Ammon's horn (tissue), 1 donor: Measurements from ENCODE around the gene SAMHD1.
"Not testable (repeated sequence)": the region's sequence is repeated elsewhere in the genome, so short reads cannot be mapped to it uniquely, and the experiment has no call there.

Experiments
- DNase-seq: peaks from one replicate; pipeline ENCODE4 v3.0.0-alpha.2; 2016; ENCODE audit warnings: low spot score

The SAMHD1 gene

DNA sequence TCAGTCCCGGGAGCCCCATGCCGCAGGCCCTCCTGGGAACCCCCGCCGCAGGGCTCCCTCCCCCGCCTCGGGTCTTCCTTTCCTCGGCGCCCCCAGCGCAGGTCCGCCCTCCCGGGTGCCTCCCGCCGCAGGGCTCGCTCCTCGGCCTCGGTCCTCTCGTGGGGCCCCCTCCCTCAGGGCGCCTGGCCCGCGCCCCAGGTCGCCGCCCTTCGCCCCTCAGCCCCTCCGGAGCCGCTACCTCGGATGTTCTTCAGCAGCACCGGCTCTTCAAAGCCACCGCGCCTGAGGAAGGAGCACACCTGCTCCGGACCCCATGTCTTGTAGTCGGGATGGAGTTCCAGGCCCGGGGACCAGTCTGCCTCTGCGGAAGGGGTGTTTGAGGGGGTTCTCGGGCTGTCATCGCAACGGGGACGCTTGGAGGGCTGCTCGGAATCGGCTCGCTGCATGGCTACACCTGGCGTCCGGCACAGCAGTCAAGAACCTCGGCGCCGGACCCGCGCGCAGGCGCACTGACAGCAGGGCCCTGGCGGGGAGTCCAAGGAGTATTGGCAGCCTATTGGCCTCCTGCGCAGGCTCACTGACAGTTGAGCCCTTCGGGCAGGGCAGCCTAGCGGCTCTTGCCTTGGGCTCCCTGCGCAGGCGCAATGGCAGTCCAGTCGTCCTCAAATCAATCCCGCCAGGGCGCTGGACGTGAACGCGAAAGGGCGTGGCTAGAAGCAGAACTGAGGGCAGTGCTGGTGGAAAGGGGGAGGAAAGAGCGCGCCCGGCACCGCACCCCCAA lies at the start of gene SAMHD1:
Gene SAMHD1 (minus strand): TSS at position 511 of the 781 bp plus-strand sequence. CDS start 65 bp downstream, at position 446.
- peak; percentile 98 for DNase-seq

DNA sequence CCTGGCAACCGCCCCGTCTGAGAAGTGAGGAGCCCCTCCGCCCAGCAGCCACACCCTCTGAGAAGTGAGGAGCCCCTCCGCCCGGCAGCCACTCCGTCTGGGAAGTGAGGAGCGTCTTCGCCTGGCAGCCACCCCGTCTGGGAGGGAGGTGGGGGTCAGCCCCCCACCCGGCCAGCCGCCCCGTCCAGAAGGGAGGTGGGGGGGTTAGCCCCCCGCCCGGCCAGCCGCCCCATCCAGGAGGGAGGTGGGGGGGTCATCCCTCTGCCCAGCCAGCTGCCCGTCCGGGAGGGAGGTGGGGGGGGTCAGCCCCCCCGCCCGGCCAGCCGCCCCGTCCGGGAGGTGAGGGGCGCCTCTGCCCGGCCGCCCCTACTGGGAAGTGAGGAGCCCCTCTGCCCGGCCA lies 48.7 kb upstream of the SAMHD1 start:
- not testable (repeated sequence) for DNase-seq

- no peak for DNase-seq
These were observed 47.1 kb upstream of the SAMHD1 start for GRCh38 chr20:36998652-36999051.

GRCh38 chr20:36997121-36997520 lies 45.6 kb upstream of the SAMHD1 start:
- no peak for DNase-seq

DNA sequence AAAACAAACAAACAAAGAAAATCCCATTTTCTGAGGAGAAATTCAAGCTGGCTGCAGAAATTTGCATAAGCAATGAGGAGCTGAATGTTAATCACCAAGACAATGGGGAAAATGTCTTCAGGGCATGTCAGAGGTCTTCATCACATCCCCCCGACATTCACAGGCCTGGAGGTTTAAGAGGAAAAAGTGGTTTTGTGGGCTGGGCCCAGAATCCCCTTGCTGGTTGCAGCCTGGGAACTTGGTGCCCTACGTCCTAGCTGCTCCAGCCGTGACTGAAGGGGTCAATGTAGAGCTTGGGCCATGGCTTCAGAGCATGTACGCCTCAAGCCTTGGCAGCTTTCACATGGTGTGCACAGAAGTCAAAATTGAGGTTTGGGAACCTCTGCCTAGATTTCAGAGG lies 42.7 kb upstream of the SAMHD1 start:
- DNase-seq, result not testable (repeated sequence)

DNA sequence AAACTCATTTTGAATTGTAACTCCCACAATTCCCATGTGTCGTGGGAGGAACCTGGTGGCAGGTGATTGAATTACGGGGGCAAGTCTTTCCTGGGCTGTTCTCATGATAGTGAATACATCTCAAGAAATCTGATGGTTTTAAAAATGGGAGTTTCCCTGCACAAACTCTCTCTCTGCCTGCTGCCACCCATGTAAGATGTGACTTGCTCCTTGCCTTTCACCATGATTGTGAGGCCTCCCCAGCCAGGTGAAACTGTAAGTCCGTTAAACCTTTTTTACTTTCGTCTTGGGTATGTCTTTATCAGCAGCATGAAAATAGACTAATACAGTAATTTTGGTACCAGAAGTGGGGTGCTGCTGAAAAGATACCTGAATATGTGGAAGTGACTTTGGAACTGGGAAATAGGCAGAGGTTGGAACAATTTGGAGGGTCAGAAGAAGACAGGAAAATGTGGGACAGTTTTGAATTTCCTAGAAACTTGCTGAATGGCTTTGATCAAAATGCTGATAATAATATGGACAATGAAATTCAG lies 41.4 kb upstream of the SAMHD1 start:
- DNase-seq, result no peak

DNA sequence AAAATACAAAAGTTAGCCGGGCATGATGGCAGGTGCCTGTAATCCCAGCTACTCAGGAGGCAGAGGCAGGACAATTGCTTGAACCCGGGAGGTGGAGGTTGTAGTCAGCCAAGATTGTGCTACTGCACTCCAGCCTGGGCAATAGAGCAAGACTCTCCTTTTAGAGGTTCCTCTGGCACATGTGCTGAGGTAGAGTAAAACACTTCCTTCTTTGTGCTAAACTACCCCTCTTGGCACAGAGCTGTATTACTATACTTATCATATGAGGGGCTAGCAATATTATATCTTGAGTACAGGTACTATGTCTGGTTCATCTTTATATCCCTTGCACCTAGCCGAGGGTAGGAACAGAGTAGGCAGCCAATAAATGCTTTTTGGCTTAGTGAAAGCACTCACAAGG lies 40.2 kb upstream of the SAMHD1 start:
- no peak for DNase-seq

DNA sequence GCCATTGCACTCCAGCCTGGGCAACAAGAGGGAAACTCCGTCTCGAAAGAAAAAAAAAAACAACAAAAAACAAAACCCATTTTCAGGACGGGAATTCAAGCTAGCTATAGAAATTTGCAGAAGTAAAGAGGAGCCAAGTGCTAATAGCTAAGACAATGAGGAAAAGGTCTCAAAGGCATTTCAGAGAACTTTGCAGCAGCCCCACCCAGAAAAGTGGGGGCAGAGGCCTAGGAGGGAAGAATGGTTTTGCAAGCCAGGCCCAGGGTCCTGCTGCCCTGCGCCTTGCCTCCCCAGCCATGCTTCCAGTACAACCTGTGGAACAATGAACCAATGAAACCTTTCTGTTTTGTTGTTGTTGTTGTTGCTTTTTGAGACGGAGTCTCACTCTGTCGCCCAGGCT lies 38.3 kb upstream of the SAMHD1 start:
- no peak for DNase-seq

GRCh38 chr20:36988494-36988966 lies 37.0 kb upstream of the SAMHD1 start:
- no peak for DNase-seq

DNA sequence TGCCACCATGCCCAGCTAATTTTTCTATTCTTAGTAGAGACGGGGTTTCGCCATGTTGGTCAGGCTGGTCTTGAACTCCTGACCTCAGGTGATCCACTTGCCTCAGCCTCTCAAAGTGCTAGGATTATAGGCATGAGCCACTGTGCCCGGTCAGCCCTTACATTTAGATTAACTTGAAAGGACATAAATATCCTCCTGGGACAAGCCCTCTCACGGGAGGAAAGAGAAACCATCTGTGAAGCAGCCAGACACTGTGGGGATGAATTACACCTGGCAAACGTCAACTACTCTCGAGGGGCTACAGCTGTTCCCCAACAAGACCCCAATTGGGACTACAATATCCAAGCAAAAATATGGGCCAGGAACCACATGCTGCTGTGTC lies 32.7 kb upstream of the SAMHD1 start:
- no peak for DNase-seq

DNA sequence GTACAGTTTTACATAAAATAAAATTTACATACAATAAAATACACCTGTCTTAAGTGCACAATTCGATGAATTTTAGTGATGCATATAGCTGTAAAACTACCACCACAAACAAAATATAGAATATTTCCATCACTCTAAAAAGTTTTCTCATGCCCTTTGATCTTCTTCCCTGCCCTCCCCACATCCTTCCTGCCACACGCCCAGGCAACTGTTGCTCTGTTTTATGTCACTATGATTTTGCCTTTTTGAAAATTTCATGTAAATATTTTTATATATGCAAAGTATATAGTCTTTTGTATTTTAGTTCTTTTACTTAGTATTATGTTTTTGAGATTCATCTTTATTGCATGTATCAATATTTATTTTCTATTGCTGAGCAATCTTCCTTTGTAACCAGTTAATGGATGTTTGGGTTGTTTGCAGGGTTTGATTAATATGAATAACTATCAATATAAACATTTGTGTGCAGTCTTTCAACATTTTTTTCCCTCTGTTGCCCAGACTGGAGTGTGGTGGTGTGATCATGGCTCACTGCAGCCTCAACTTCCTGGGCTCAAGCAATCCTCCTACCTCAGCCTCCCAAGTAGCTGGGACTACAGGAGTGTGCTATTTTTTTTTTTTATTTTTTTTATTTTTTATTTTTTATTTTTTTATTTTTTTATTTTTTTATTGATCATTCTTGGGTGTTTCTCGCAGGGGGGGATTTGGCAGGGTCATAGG lies 23.8 kb upstream of the SAMHD1 start:
- DNase-seq, result no peak

DNA sequence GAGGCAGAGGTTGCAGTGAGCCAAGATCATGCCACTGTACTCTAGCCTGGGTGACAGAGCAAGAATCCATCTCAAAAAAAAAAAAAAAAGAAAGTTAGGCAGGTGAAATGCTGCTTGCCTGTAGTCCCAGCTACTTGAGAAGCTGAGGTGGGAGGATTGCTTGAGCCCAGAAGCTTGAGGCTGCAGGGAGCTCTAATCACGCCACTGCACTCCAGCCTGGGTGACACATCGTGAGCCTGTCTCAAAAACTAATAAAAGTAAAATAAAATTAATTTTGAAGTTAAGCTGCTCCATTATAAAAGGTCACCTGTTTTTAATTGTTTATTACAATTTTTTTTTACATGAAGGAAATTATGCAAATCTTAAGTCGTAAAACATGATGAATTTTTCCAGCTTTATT lies 23.2 kb upstream of the SAMHD1 start:
- no peak for DNase-seq

GRCh38 chr20:36971103-36971502 lies 19.6 kb upstream of the SAMHD1 start:
- no peak for DNase-seq

GRCh38 chr20:36969478-36970186 lies 18.1 kb upstream of the SAMHD1 start:
- DNase-seq, result peak; percentile 25

- peak; percentile 25 for DNase-seq
These were observed 17.5 kb upstream of the SAMHD1 start for GRCh38 chr20:36969051-36969450.

DNA sequence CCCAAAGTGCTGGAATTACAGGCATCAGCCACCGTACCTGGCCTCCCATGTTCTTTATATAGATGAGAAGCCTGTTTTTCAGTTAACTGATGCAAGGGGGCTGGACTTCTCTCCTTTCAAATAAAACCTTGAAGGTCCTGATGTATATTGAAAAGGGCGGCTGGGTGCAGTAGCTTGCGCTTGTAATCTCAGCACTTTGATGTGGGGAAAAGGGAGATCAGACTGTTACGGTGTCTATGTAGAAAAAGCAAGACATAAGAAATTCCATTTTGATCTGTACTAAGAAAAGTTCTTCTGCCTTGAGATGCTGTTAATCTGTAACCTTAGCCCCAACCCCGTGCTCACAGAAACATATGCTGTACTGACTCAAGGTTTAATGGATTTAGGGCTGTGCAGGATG lies 16.1 kb upstream of the SAMHD1 start:
- no peak for DNase-seq

DNA sequence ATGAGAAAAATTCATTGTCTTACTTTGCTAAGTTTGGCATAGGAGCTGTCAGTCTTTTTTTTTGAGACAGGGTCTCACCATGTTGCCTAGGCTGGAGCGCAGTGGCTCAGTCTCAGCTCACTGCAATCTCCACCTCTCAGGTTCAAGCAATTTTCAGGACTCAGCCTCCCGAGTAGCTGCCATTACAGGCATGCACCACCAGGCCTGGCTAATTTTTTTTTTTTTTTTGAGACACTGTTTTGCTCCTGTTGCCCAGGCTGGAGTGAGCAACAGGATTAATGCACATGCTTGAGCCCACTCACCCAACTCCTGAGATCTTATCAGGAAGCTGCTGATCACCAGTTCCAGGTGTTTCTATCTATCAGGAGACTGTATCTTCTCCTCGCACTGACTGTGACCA lies 15.5 kb upstream of the SAMHD1 start:
- not testable (repeated sequence) for DNase-seq

DNA sequence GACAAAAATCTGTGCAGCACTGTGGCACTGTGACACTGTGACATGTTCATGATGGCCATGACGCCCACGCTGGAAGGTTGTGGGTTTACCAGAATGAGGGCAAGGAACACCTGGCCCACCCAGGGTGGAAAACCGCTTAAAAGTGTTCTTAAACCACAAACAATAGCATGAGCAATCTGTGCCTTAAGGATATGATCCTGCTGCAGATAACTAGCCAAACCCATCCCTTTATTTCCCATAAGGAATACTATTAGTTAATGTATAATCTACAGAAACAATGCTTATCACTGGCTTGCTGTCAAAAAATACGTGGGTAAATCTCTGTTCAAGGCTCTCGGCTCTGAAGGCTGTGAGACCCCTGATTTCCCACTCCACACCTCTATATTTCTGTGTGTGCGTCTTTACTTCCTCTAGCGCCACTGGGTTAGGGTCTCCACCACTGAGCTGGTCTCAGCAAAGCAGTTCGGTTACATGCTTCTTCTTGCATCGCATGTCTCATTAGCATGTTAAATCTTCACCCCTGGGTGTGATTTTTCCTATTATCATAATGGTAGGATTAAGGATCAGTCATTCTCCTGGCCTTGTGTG lies 10.9 kb upstream of the SAMHD1 start:
- not testable (repeated sequence) for DNase-seq

GRCh38 chr20:36959242-36959641 lies 7.7 kb upstream of the SAMHD1 start:
- DNase-seq, result no peak

GRCh38 chr20:36957875-36958667 lies 6.6 kb upstream of the SAMHD1 start:
- DNase-seq, result peak; percentile 75

GRCh38 chr20:36956674-36957073 lies 5.2 kb upstream of the SAMHD1 start:
- DNase-seq, result no peak
